ENCODE data around the gene HPN. TPM values are rescaled to one million over a fixed set of nuclear protein-coding genes. Genes with fewer than 3 reads are reported as not detected.

The HPN gene
- total RNA-seq, 2 donors from 2014 or later = 2.5 to 7.2 TPM

DNA sequence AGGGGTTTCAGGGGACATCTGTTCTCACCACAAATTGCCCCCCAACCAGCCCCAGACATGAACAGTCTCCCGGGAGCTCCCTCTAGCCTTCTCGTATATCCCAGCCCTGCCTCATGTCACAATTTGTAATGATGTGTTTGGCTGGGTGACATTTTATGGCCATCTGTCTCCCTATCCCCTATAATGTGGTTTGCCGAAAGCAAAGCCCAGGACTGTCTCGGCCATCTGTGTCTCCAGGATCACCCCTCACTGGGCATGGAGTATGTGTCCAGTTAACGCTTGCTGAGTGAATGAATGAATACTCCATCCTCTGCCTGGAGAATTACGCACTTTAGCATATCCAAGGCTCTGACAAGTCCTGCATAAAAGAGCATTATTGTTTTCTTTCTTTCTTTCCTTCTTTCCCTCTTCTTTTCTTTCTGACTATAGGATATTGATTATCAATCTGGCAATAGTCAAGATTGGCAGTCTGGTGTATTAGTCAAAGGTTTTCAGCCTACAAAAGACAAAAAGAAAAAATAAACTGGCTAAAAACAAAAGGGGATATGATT lies 15.1 kb downstream of the HPN start:
- no peaks in the 10 kb centered on the region for H3K36me3 ChIP-seq
- H3K4me3 ChIP-seq = no peak overlapping the region
- peaks cover 0 to 21% of the 10 kb centered on the region in 2 donors for H3K4me1 ChIP-seq
- no peaks in the 10 kb centered on the region for H3K9me3 ChIP-seq
- H3K27me3 ChIP-seq = no peaks in the 10 kb centered on the region
- DNase-seq (ENCODE audit: low spot score) = no peak
- no peak overlapping the region for H3K27ac ChIP-seq
- TF ChIP-seq, protein P1, sequence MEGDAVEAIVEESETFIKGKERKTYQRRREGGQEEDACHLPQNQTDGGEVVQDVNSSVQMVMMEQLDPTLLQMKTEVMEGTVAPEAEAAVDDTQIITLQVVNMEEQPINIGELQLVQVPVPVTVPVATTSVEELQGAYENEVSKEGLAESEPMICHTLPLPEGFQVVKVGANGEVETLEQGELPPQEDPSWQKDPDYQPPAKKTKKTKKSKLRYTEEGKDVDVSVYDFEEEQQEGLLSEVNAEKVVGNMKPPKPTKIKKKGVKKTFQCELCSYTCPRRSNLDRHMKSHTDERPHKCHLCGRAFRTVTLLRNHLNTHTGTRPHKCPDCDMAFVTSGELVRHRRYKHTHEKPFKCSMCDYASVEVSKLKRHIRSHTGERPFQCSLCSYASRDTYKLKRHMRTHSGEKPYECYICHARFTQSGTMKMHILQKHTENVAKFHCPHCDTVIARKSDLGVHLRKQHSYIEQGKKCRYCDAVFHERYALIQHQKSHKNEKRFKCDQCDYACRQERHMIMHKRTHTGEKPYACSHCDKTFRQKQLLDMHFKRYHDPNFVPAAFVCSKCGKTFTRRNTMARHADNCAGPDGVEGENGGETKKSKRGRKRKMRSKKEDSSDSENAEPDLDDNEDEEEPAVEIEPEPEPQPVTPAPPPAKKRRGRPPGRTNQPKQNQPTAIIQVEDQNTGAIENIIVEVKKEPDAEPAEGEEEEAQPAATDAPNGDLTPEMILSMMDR (IDR thresholded peaks at IDR 0.05) = no peak

- Histone ChIP-seq H3K27ac (no peak overlapping the region), H3K4me1 (peaks cover 0 to 14% of the 10 kb centered on the region in 2 donors), H3K9me3 (no peaks in the 10 kb centered on the region), H3K36me3 (no peaks in the 10 kb centered on the region), H3K27me3 (no peaks in the 10 kb centered on the region), H3K4me3 (no peak overlapping the region)
- TF ChIP-seq, protein P1 (IDR thresholded peaks at IDR 0.05) = no peak
- DNase-seq (ENCODE audit: low spot score) = no peak
Measured at GRCh38 chr19:35058370-35058769, 16.8 kb downstream of the HPN start.

GRCh38 chr19:35059006-35059798 lies 17.7 kb downstream of the HPN start:
- Histone ChIP-seq H3K4me1 (peaks cover 0 to 7% of the 10 kb centered on the region in 2 donors), H3K27me3 (no peaks in the 10 kb centered on the region), H3K27ac (no peak overlapping the region), H3K36me3 (no peaks in the 10 kb centered on the region), H3K9me3 (no peaks in the 10 kb centered on the region), H3K4me3 (no peak overlapping the region)
- TF ChIP-seq, protein P1 (IDR thresholded peaks at IDR 0.05) = no peak
- DNase-seq (ENCODE audit: low spot score) = no peak

GRCh38 chr19:35059799-35060091 lies 18.2 kb downstream of the HPN start:
- DNase-seq (ENCODE audit: low spot score) = no peak
- H3K4me3 ChIP-seq = no peak overlapping the region
- H3K27ac ChIP-seq = no peak overlapping the region
- no peaks in the 10 kb centered on the region for H3K27me3 ChIP-seq
- H3K4me1 ChIP-seq = peaks cover 0 to 7% of the 10 kb centered on the region in 2 donors
- TF ChIP-seq, protein P1 (IDR thresholded peaks at IDR 0.05) = no peak
- no peaks in the 10 kb centered on the region for H3K36me3 ChIP-seq
- H3K9me3 ChIP-seq = no peaks in the 10 kb centered on the region

GRCh38 chr19:35060160-35060855 lies 18.8 kb downstream of the HPN start:
- TF ChIP-seq, protein P1 (IDR thresholded peaks at IDR 0.05) = no peak
- Histone ChIP-seq H3K27ac (no peak overlapping the region), H3K4me1 (peaks cover 0 to 7% of the 10 kb centered on the region in 2 donors), H3K4me3 (no peak overlapping the region), H3K27me3 (no peaks in the 10 kb centered on the region), H3K36me3 (no peaks in the 10 kb centered on the region), H3K9me3 (no peaks in the 10 kb centered on the region)
- no peak for DNase-seq (ENCODE audit: low spot score)
